HG03196 (cell line): Measurements from ENCODE around the gene FGF12.

Experiments used
- ATAC-seq: cut with Tn5 transposase; IDR thresholded peaks from one replicate; pipeline ENCODE4 v1.9.1; 2021; ENCODE audit not compliant: unreplicated experiment

The FGF12 gene

DNA sequence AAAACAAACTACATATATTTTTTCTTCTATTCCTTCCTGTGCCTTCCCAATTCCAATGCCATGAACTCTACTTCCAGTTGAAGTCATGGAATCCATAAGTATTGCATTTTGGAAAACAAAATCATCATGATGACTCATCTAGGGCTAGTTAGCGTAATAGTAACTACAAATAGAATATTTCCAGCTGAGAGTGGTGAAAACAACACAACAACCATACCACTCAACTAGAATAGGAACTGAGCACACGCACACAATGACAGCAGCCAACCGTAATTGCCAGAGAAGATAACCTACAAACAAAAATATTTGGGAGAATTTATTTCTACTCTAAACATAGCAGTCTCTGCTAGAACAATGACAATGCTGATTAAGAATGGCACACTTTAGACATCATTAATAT, 225.9 kb downstream of the FGF12 start:
- no peak for ATAC-seq

DNA sequence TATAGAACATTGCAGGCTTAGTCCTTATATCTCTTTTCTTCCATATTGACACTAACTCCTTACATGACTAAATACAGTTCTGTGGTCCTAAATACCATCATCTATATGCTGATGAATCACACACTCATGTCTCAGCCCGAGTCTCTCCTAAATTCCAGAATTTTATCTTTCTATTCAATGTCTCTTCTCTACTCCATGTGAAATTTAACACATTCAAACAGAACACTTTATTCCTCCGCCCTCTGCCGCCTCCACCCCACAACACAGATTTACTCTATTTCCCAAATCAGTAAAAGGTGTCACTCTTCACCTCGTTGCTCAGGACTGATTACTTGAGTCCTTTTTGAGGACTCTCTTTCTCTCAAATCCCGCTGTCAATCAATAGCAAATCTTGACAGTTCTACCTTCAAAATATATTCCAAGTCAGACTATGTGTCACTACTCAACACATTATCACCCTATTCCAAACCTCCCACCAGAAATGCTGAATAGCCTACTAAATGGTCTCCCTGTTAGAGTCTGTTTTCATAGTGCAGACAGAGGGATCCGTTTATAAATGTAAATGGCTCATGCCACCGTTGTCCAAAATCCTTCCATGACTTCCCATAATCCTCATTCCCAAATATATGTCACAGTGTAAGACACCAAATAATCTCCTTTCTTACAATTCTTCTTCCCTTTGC, 230.3 kb downstream of the FGF12 start:
- no peak for ATAC-seq

DNA sequence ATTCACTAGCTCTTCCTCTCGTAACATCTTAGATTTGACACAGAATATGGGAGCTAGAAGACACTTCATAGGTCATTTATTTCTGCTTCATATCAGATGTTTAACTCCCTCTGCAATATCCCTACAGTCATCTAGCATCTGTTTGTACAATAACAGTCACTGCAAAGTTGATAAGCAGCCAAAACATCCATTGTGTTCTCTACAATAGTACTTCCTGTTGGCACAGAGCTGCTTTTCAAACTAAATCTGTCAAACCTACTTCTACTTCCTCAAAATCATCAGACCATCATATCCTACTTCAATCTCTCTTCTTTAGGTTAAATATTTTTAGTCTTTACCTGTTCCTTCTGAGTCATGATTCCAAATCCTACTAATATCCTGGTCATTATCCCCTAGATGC, 233.2 kb downstream of the FGF12 start:
- peak; percentile 60 for ATAC-seq

DNA sequence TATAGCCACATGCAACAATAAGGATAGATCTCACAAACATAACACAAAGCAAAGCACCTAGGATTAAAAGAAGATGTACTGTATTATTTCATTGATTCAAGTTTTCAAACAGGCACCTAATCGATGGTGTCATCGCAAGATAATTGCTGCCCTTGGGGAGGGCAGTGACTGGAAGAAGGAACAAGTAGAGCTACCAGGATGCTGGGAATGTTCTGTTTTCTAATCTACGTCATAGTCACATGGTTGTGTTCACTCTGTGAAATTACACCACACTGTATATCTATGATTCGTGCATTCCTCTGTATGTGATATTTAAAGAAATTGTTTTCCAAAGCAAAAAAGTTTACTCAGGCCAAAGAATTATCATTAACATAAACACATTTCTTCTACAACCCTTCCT, 236.6 kb downstream of the FGF12 start:
- ATAC-seq, result no peak

DNA sequence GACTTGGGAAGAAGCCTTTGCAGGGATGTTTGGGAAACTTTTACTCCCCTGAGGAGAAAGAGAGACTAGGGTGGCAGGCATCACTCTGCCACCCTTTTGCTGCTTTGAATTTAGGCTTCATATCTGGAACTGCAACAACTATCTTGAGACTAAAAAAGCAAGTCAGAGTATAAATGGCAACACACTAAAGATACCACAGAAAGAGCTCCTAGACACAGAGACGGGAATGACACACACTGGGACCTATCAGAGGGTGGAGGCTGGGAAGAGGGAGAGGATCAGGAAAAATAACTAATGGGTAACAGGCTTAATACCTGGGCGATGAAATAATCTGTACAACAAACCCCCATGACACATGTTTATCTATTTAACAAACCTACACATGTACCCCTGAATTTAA, 237.8 kb downstream of the FGF12 start:
- no peak for ATAC-seq

DNA sequence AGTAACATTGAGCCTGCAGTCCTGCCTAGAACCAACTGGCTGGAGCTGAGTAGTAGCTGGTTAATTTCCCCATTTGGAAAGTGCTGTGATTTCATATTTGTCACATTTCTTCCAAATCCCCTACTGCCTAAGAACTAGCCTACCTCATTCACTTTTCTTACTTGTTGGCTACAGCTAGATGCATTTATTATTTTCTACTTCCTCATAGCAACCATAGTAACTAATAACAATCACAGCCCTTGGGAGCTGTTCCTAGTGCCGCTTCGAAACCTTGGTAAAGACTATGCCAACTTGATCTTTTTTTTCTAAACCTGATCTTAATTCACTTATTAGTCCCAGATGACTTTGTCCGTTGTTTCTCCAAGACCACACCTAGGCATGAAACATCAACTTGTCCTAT, 240.3 kb downstream of the FGF12 start:
- no peak for ATAC-seq

DNA sequence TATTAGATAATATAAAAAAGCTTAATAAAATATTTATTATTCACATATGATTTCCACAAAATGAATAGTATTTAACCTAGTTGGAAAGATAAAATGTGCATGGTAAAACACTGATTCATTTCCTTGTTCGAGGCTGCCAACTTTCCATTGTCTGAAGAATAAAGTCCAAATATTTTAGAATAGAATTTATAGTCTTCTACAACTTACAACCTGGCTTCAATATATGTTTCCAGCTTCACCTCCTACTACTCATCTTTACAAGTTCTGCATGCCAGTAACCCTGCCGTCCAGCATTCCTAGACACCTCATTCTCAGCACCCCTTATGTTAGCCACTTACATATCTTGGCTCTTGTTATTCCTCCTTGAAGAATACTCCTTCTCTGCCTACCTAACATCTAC, 244.5 kb downstream of the FGF12 start:
- ATAC-seq, result no peak

DNA sequence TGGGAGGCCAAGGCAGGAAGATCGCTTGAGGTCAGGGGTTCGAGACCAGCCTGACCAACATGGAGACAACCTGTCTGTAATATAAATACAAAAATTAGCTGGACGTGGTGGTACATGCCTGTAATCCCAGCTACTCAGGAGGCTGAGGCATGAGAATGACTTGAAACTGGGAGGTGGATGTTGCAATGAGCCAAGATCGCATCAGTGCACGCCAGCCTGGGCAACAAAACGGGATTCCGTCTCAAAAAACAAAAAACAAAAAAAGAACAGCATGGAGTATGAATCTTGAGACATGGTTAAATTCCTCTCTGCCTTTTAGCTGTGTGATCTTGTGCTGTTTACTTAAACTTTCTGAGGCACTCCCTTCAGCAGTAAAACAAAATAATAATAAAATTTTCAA, 244.9 kb downstream of the FGF12 start:
- ATAC-seq, result no peak

DNA sequence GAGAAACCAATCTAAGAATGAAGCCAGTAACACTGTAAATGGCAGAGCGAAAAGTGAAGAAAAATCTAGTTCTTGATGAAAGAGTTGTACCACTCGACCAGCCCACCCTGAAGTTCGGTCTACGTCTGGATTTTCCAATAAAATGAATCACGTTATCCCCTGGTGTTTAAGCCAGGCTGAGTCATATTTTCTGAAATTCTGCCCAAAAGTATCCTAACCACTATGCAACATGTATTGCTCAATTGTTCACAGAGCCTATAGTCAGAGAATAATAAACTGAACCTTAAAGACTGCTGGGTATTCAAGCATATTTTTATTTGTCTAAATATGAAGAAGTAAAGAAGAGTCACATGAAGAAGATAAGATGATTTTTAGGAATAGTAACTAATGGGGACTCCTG, 245.7 kb downstream of the FGF12 start:
- no peak for ATAC-seq

DNA sequence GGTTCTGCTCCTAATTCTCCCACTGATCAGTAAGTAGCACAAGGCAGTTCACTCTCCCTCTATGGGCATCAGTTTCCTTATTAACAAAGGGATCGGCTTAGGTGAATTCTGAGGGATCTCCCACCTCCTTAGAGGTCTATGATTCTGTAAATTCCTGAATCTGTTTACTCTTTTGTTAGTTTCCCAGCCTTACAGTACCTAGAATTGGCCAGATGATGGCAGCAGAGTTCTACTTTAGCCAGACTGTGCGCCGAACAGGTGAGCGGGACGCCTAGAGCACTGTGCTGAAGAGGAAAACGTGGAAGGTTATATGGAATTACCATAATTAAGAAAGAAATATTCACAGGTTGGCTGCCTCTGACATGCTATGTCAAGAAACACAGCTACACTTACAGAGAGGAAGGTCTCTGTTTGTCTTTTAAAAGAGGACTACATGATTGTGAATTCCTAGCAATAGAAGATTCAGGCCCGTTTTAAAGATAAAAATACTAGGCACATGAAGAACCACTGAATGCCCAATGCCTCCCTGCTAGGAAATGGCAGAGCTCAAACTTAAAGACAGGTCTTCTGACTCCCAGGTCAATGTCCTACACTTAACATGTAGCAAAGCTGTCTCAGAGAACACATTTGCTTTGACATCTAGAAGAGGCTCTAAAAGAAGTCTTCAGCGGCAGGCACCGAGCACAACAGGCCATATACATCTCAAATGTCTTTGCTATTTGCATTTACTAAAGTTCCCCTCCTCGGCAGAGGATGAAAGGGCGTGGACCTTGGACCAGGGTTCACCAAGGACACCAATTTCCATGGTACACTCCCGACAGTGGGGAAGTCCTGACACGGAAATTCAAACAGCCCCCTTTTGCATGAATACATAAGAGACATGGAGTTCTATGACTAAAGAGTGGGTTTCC, 259.9 kb downstream of the FGF12 start:
- peak; percentile 91 for ATAC-seq

DNA sequence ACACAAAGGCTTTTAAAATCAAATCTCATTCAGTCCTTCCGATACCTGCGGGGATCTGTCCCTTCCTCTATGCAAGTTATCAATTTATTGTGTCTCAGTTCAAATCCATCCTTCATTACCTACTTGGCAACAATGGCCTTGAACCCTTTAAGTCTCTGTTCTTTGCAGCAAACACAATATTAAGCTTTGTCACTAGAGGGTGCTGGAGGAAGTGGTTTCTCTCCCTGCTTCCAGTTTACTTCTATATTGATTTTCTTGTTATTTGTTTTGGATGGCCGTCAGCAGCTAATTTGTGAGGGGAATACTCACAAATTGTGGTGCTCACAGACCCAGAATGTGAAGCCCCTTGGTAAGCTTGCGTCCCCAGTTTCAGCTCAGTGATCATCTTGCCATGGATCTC, 278.3 kb downstream of the FGF12 start:
- ATAC-seq, result no peak

DNA sequence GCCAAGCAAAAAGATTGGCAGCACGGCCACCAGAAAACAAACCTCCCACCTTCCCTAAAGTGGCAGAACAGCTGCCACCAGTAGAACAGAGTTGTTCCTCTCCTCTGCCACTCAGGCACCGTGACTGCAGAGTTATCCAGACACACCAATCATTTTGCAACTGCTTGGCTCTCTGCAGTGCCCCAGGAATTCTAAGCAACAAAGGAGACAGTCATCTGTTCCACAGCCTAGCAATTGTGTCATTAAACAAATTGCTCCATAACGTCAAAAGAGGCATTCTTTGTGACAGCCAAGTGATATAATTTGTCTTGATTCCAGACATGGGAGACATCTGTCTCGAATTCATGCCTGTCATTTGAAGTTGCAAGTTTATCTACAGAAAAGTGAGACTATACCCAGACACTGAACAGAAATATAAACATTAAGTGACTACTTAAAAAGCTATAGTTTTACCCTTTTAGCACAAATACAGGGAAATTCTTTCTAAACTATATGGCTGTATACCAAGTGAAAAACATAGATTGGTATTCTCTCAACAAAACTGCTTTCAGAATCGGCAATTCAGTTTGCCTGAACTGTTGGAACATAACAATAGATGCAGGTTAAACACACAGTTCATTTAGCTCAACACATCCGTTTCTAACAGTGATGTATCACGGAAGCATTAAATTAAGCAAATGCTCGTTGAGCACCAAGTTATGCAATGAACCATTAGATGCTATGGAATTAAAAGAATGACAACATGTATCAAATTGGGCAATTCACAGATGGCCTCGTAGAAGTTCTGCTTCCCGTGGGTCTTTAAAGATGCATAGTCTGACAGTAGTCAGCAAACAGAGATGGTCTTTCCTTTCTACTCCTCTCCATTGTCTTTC, 281.3 kb downstream of the FGF12 start:
- no peak for ATAC-seq

DNA sequence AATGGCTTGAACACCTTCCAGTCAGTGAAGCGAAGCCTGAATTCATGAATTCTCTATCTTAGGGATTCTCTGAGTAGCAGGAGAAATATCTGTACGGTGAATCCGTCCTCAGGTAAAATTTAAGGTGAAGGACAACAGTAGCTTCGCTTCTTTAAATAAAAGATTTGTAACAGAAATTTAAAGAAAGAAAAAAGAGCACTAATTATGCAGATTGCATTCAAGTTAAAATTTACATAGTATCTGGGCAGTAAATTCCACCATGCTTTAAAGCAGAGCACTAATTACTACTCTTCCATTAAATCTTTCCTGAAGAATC, 282.6 kb downstream of the FGF12 start:
- ATAC-seq, result no peak

DNA sequence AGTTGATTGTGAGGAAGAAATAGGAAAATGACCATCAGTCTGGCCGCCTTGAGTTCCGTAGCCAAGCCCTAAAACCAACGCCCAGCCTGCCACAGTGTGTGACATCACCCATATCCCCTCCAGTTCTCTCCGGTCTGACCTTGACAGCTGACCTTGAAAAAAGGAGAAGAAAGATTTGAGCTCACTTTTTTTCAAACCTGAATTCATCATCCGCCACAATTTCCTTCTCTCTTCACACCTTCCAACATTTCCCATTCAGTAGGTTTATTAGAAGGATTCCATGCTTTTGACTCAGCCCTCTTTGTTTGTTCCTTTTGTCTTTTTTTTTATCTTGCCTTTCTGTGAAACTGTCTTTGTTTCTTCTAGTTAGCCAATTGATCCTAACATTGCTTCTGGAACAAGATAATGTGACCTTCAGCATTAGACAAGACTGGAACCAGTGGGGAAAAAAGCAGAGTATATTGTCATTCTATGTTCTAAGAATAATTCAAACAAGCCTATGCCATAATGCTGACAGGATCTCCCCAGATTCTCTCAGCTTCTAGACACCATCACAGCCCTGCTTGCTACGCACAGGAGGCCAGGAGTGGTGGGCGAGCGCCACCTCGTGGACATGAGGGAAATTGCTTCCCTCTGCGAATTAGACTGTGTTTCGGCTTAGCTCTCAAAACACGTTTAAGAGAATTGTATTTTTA, 283.1 kb downstream of the FGF12 start:
- peak; percentile 85 for ATAC-seq

DNA sequence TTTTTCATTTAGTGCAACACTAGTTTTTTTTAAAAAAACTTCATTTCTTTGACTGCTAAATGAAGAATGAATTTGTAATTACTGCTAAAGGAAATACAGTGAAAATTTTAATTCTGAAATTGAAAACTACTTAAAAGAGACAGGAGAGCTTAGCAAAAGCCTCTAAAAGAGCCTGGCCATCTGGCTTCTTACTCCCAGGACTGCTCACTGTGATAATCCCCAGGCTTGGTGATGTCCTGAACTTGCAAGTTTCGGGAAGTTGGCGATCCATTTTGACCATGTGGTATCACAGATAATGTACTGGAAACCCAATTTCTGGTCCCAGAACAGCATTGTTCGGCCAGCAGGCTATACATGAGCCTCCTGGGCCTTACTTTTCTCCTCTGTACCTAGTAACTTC, 292.1 kb downstream of the FGF12 start:
- no peak for ATAC-seq

DNA sequence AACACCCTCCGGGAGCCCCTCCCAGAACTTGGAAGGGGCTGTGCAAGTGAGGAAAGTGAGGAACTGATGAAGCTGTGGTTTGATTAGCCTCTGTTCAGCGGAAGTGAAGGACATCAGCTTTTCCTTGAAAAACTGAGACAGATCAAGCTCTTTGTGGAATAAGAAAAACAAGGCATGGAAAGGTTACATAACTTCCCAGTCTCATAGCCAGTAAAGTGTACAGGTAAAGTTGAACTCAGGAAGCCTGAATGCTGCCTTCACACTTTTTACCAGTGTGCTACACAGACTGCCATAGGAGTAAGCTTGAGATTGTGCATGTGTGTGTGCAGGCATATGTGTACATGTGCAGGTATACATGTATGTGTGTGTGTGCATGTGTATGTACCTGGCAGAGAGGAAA, 293.2 kb downstream of the FGF12 start:
- no peak for ATAC-seq

DNA sequence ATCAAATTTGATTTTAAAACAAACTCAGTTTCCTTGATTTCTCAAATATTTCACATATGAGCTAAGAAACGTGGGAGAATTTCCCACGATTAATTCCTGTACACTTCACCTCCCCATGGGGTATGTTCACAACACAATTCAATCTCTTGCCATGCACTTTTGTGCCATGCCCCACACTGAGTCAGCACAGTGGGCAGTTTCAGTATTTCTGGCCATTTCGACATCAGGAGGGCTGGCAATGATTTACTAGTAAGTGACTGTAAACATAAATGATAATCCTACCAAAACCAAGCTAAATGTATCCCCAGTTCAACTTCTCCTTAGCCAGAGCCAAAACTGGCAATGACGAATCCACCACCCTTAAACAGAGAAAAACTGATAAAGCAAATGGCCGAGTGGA, 293.6 kb downstream of the FGF12 start:
- ATAC-seq, result no peak

DNA sequence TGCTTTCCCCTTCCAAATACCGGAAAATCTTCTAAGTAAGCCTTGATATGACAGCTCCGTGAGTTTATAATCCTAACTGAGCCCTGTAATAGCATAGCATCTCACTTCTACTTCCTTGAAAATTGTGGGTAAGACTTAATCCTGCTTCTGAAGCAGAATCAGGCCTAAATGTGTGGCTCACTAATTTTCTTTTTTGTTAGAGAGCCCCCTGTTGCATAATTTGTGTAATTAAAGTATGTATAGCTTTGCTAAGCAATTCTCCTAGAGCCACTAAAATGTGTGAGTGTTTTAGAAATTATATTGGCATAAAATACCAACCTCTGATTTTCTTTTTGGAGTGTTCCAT, 304.4 kb downstream of the FGF12 start:
- no peak for ATAC-seq

DNA sequence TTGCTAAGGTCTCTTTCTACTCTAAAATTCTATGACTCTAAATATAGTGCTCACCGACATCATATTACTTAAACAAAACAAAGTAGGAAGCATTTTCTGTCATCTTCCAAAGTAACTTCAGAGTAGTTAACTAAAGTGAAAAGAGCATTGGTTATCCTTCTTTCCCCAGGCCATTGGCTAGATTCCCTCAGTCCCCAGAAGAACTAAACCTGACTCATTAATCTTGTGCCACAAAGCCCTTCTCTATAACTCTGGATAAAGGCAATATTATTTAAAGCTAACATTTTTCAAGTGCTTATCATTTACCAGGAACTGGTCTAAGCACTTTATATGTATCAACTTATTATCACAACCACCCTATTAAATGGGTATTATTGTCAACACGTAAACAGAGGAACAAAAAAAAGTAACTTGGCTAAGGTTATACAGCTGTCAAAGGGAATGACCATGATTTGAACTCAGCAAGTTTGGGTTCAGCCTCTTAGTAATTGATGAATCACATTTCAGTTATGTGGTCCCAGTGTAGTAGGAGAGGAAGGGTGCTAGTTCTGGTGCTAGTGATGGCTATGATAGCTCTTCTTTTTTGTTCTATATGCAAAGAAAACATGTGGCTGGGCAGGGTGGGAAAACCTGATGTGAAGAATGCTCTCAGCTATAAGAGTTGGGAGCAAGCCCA, 304.9 kb downstream of the FGF12 start:
- no peak for ATAC-seq

DNA sequence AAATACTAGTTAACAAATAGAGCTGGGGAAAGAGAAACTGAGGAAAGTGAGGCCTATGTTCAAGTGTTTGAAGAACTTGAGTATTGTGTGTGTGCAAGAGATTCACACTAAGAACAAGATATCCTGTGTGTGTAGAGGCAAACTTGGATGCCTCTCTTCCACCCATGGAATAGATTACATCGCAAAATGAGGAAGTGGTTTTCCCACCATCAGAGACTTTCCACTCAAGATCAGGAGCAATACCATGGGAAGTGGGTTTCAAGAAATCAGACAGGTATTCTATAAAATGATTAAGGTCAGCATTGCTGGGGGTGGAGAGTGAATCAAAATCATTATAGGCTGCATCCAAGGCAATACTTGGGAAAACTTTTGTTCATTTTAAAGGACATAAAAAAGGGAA, 308.0 kb downstream of the FGF12 start:
- no peak for ATAC-seq
